K562 (cell line): Measurements from ENCODE around the gene HEG1. TPM values are rescaled to one million over a fixed set of nuclear protein-coding genes. Genes with fewer than 3 reads are reported as not detected.

Source experiments
- ATAC-seq: fragments of 200-7000 bp; cut with Tn5 transposase; 3 replicates; pipeline ENCODE4 v1.9.1; 2020; ENCODE audit warnings: moderate library complexity
- BruUV-seq: library from RNA; stranded (reverse); fragments of 400-500 nt; replicated peaks from 2 replicates; lab custom pipeline; 2021; lab: Mats Ljungman, UMichigan
- CTCF ChIA-PET: fragments of 300-600 bp; formaldehyde crosslinking; extraction: SDS; loops from one replicate; lab custom pipeline; 2021; ENCODE audit warnings: low intra/inter-chr PET ratio; lab: Yijun Ruan, JAX
- POLR2A ChIA-PET: fragments of 300-600, 350-650 bp; sonication (Branson Sonifier 250); formaldehyde crosslinking; extraction: SDS; loops from one replicate; lab custom pipeline; 2021; ENCODE audit warnings: antibody characterized with exemption, inconsistent platforms; lab: Yijun Ruan, JAX
- DNase-seq, 4 experiments: peaks; one replicate each; pipeline versions ENCODE4 v3.0.0 to v3.0.0-alpha.2; 2011 to 2018; ENCODE audit warnings: low spot score in 3 of 4, mixed read lengths in 3 of 4; ENCODE audit errors: extremely low read depth in 1 of 4
- FAIRE-seq: peaks from 2 replicates; lab custom pipeline; 2011; peaks lifted over from hg19 to GRCh38; lab: Jason Lieb, UNC
- H2AFZ ChIP-seq: 2 replicates; pipeline ENCODE4 v1.6.0; 2011; ENCODE audit warnings: low read depth, low read length, control low read depth, inconsistent platforms
- H3K27ac ChIP-seq: fragments of 200-600 bp; 3 replicates; pipeline ENCODE4 v1.8.0; 2011; ENCODE audit warnings: low read depth, mild to moderate bottlenecking, control low read depth, inconsistent platforms, low read length, moderate library complexity, mixed read lengths; ENCODE audit errors: extremely low read depth
- H3K27me3 ChIP-seq, 2 experiments: fragments of 300-600 bp in 1 of 2; 2 replicates in 1 of 2; 3 replicates in 1 of 2; pipeline versions ENCODE4 v1.6.0 to v1.8.0; 2011; ENCODE audit warnings: inconsistent platforms in 2 of 2, low read length in 2 of 2, mild to moderate bottlenecking in 1 of 2, mixed read lengths in 1 of 2, moderate library complexity in 1 of 2; ENCODE audit not compliant: control insufficient read depth in 2 of 2, insufficient read depth in 2 of 2
- H3K36me3 ChIP-seq: fragments of 300-600 bp; 3 replicates; pipeline ENCODE4 v1.8.0; 2011; ENCODE audit warnings: mild to moderate bottlenecking, low read length, inconsistent platforms; ENCODE audit not compliant: control insufficient read depth, insufficient read depth
- H3K4me1 ChIP-seq, 2 experiments: fragments of 200-600 bp in 1 of 2; replicated peaks in 1 of 2; 2 replicates in 1 of 2; 3 replicates in 1 of 2; pipeline versions ENCODE4 v1.5.1 to v1.8.0; 2011; ENCODE audit warnings: inconsistent platforms in 2 of 2, low read length in 2 of 2, mild to moderate bottlenecking in 1 of 2, mixed read lengths in 1 of 2, moderate library complexity in 1 of 2; ENCODE audit not compliant: control insufficient read depth in 2 of 2, insufficient read depth in 2 of 2
- H3K4me2 ChIP-seq: 2 replicates; pipeline ENCODE4 v1.6.1; 2011; ENCODE audit warnings: low read length, control low read depth, inconsistent platforms, mixed read lengths; ENCODE audit not compliant: insufficient read depth
- H3K4me3 ChIP-seq: fragments of 200-600 bp; sonication (generic), shearing (Covaris generic); 2 replicates; pipeline ENCODE4 v1.5.1; 2016; ENCODE audit warnings: control low read depth, inconsistent platforms
- H3K79me2 ChIP-seq: fragments of 200-600 bp; 3 replicates; pipeline ENCODE4 v1.8.0; 2011; ENCODE audit warnings: low read length, inconsistent platforms; ENCODE audit not compliant: control insufficient read depth, insufficient read depth
- H3K9ac ChIP-seq, 2 experiments: 2 replicates each; pipeline versions ENCODE4 v1.6.0 to v1.6.1; 2011; ENCODE audit warnings: low read depth in 2 of 2, low read length in 2 of 2, control low read depth in 1 of 2, inconsistent platforms in 1 of 2, mild to moderate bottlenecking in 1 of 2, mixed read lengths in 1 of 2; ENCODE audit not compliant: insufficient read depth in 1 of 2
- H3K9me1 ChIP-seq: one replicate; pipeline ENCODE4 v1.6.0; 2011; ENCODE audit warnings: inconsistent platforms, mild to moderate bottlenecking, low read length, moderate library complexity; ENCODE audit not compliant: control insufficient read depth, insufficient read depth
- H3K9me3 ChIP-seq: replicated peaks from 2 replicates; pipeline ENCODE4 v1.5.1; 2011; ENCODE audit warnings: low read depth, low read length, inconsistent platforms; ENCODE audit not compliant: control insufficient read depth, insufficient read depth
- H4K20me1 ChIP-seq: replicated peaks from 2 replicates; pipeline ENCODE4 v1.6.1; 2011; ENCODE audit warnings: low read length, inconsistent platforms, mixed read lengths; ENCODE audit not compliant: control insufficient read depth, insufficient read depth
- HMG20A ChIP-seq: fragments of 450-650 bp; formaldehyde crosslinking; conservative IDR thresholded peaks from 2 replicates; pipeline ENCODE4 v1.4.0; 2020; ENCODE audit warnings: mild to moderate bottlenecking, mixed read lengths
- MAFK ChIP-seq: IDR thresholded peaks from 2 replicates; pipeline ENCODE4 v1.6.1; 2011; ENCODE audit warnings: low read length, improper control_type of control experiment
- PKNOX1 ChIP-seq: fragments of 450-650 bp; IDR thresholded peaks from 2 replicates; pipeline ENCODE4 v1.6.1; 2016
- ZNF24 ChIP-seq: fragments of 450-650 bp; IDR thresholded peaks from 2 replicates; pipeline ENCODE4 v1.6.1; 2016
- ZNF707 ChIP-seq: fragments of 250-450 bp; sonication (Bioruptor Pico); conservative IDR thresholded peaks from 2 replicates; pipeline ENCODE4 v1.8.0; 2022; ENCODE audit warnings: inconsistent platforms, mild to moderate bottlenecking, moderate library complexity
- in situ Hi-C: fragments of 300-500 bp; cut with MboI; formaldehyde crosslinking; loops from 4 replicates; pipeline ENCODE4 v1.15.0; 2018; ENCODE audit warnings: inconsistent platforms, mixed read lengths
- intact Hi-C: fragments of 100-400 bp; cut with micrococcal nuclease; formaldehyde crosslinking; loops from 2 replicates; pipeline ENCODE4 v1.14.2; 2022
- polyA plus RNA-seq, 8 experiments: library from polyadenylated mRNA; depleted of rRNA in 4 of 8; stranded (reverse) in 5 of 8; unstranded in 3 of 8; fragments of >200 nt; fragmentation: Nextera tagmentation in 2 of 8; fragmentation: Illumina TruSeq in 1 of 8; extraction: Ambion mirVana in 2 of 8; extraction: Trizol in 1 of 8; gene quantifications; 2 replicates each; pipeline versions ENCODE4 v1.2.1 to v1.2.3, GENCODE V29; 2011 to 2014; ENCODE audit warnings: inconsistent platforms in 1 of 8, missing spikeins in 1 of 8
- total RNA-seq, 7 experiments: library from RNA; depleted of rRNA in 6 of 7; stranded (reverse); fragments of >200 nt in 6 of 7; fragmentation: Illumina TruSeq in 2 of 7; extraction: Trizol in 2 of 7; gene quantifications; 2 replicates each; pipeline versions ENCODE4 v1.2.1 to v1.2.3, GENCODE V29; 2011 to 2021; ENCODE audit warnings: low replicate concordance in 1 of 7
- TF ChIP-seq, protein P1 (sequence below), 3 experiments: IDR thresholded peaks in 2 of 3; conservative IDR thresholded peaks in 1 of 3; 2 replicates each; pipeline ENCODE4 v1.5.1; 2011 to 2012; ENCODE audit warnings: low read length in 3 of 3, mild to moderate bottlenecking in 3 of 3, control low read depth in 2 of 3, improper control_type of control experiment in 1 of 3, inconsistent platforms in 1 of 3, low read depth in 1 of 3, mixed read lengths in 1 of 3, moderate library complexity in 1 of 3; ENCODE audit not compliant: insufficient read depth in 2 of 3
- TF ChIP-seq, protein P2 (sequence below): sonication (generic); formaldehyde crosslinking; IDR thresholded peaks from 2 replicates; pipeline ENCODE4 v1.8.1; 2023; ENCODE audit warnings: missing genetic modification reagents, mild to moderate bottlenecking, borderline replicate concordance

The HEG1 gene
- total and polyA plus RNA-seq, 9 of the 15 experiments (the other 6 are each of a cell fraction or from before 2014, with no cell fraction given): 0.24 TPM; not detected in 8

DNA sequence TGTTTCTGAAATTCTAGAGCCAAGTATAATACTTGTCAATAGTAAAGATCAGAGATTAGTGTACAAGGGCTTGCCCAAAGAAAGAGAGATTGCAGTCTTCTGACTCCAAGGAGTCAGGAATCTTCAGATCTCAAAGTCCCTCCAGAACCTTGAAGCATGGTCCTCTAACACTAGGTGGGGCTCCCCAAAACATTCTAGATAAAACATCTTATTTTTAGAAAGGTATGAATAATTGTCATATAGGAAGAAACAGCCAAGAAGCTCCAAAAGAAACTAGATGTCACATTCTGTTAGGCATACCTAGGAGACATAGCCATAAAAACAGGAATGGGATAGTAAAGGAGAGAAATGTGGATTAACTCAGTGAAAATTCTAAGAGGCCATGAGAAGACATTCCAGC lies 132.0 kb downstream of the HEG1 start:
- ChIA-PET CTCF (no interaction called here), POLR2A (no interaction called here)
- Histone ChIP-seq H3K9me1 (no peaks in the 10 kb centered on the region), H3K27me3 (no peaks in the 10 kb centered on the region), H4K20me1 (no peaks in the 10 kb centered on the region; the same call in 1 of the 2 replicates), H2AFZ (no peak overlapping the region), H3K9me3 (no peaks in the 10 kb centered on the region), H3K4me1 (no peaks in the 10 kb centered on the region), H3K36me3 (no peaks in the 10 kb centered on the region), H3K4me3 (no peak overlapping the region), H3K79me2 (no peaks in the 10 kb centered on the region)
- ATAC-seq (no peak), DNase-seq (peak in 2 of 4 experiments; percentile 14 to 16), FAIRE-seq (no peak)
- in situ Hi-C loops: loop anchor here (10.0 kb wide), 1 partner anchor 661 kb away; no protein-coding TSS in a partner anchor
- no TSS peak for BruUV-seq
- TF ChIP-seq ZNF24 (no peak), MAFK (no peak), PKNOX1 (no peak), HMG20A (CRISPR knock-in tag) (no peak), ZNF707 (CRISPR knock-in tag) (no peak)
- TF ChIP-seq, protein P1, sequence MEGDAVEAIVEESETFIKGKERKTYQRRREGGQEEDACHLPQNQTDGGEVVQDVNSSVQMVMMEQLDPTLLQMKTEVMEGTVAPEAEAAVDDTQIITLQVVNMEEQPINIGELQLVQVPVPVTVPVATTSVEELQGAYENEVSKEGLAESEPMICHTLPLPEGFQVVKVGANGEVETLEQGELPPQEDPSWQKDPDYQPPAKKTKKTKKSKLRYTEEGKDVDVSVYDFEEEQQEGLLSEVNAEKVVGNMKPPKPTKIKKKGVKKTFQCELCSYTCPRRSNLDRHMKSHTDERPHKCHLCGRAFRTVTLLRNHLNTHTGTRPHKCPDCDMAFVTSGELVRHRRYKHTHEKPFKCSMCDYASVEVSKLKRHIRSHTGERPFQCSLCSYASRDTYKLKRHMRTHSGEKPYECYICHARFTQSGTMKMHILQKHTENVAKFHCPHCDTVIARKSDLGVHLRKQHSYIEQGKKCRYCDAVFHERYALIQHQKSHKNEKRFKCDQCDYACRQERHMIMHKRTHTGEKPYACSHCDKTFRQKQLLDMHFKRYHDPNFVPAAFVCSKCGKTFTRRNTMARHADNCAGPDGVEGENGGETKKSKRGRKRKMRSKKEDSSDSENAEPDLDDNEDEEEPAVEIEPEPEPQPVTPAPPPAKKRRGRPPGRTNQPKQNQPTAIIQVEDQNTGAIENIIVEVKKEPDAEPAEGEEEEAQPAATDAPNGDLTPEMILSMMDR (IDR thresholded peaks at IDR 0.05 in 2 of 3, conservative IDR thresholded peaks at IDR 0.05 in 1 of 3; ENCODE audit: insufficient read depth in 2 of 3, low read depth in 1 of 3, low read length in 3 of 3): peak in 1 of 3 experiments; percentile 19; a peak in 1 of 6 replicates
- TF ChIP-seq, protein P2, sequence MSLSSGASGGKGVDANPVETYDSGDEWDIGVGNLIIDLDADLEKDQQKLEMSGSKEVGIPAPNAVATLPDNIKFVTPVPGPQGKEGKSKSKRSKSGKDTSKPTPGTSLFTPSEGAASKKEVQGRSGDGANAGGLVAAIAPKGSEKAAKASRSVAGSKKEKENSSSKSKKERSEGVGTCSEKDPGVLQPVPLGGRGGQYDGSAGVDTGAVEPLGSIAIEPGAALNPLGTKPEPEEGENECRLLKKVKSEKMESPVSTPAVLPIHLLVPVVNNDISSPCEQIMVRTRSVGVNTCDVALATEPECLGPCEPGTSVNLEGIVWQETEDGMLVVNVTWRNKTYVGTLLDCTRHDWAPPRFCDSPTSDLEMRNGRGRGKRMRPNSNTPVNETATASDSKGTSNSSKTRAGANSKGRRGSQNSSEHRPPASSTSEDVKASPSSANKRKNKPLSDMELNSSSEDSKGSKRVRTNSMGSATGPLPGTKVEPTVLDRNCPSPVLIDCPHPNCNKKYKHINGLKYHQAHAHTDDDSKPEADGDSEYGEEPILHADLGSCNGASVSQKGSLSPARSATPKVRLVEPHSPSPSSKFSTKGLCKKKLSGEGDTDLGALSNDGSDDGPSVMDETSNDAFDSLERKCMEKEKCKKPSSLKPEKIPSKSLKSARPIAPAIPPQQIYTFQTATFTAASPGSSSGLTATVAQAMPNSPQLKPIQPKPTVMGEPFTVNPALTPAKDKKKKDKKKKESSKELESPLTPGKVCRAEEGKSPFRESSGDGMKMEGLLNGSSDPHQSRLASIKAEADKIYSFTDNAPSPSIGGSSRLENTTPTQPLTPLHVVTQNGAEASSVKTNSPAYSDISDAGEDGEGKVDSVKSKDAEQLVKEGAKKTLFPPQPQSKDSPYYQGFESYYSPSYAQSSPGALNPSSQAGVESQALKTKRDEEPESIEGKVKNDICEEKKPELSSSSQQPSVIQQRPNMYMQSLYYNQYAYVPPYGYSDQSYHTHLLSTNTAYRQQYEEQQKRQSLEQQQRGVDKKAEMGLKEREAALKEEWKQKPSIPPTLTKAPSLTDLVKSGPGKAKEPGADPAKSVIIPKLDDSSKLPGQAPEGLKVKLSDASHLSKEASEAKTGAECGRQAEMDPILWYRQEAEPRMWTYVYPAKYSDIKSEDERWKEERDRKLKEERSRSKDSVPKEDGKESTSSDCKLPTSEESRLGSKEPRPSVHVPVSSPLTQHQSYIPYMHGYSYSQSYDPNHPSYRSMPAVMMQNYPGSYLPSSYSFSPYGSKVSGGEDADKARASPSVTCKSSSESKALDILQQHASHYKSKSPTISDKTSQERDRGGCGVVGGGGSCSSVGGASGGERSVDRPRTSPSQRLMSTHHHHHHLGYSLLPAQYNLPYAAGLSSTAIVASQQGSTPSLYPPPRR: no peak
- TF ChIP-seq, all 486 proteins: peak for 1
- no peak overlapping the region for H3K27ac ChIP-seq
- no peak overlapping the region for H3K4me2 ChIP-seq
- intact Hi-C loops: no loop called here
- H3K9ac ChIP-seq: no peak overlapping the region
